Panc1 (cell line): ENCODE results near the gene SLC4A2.

Source experiments
- POLR2AphosphoS5 ChIP-seq: IDR thresholded peaks from 2 replicates; pipeline ENCODE4 v1.6.1; 2012; ENCODE audit warnings: mild to moderate bottlenecking, low read depth, low read length, moderate library complexity
- SIN3A ChIP-seq: IDR thresholded peaks from 2 replicates; pipeline ENCODE4 v1.6.1; 2012; ENCODE audit warnings: low read depth, mild to moderate bottlenecking, low read length, moderate library complexity, borderline replicate concordance; ENCODE audit not compliant: insufficient read depth
- TCF7L2 ChIP-seq: IDR thresholded peaks from 2 replicates; pipeline ENCODE4 v1.6.1; 2011; ENCODE audit warnings: mild to moderate bottlenecking, low read depth, low read length, inconsistent platforms
- TF ChIP-seq, protein P1 (sequence below): fragments of 450-650 bp; IDR thresholded peaks from 2 replicates; pipeline ENCODE4 v1.5.1; 2017; ENCODE audit warnings: mild to moderate bottlenecking
- TF ChIP-seq, protein P2 (sequence below), 2 experiments: IDR thresholded peaks; 2 replicates each; pipeline ENCODE4 v1.6.1; 2011 to 2012; ENCODE audit warnings: low read depth in 2 of 2, control low read depth in 1 of 2, low read length in 1 of 2, mild to moderate bottlenecking in 1 of 2, moderate library complexity in 1 of 2; ENCODE audit not compliant: insufficient read depth in 1 of 2

DNA sequence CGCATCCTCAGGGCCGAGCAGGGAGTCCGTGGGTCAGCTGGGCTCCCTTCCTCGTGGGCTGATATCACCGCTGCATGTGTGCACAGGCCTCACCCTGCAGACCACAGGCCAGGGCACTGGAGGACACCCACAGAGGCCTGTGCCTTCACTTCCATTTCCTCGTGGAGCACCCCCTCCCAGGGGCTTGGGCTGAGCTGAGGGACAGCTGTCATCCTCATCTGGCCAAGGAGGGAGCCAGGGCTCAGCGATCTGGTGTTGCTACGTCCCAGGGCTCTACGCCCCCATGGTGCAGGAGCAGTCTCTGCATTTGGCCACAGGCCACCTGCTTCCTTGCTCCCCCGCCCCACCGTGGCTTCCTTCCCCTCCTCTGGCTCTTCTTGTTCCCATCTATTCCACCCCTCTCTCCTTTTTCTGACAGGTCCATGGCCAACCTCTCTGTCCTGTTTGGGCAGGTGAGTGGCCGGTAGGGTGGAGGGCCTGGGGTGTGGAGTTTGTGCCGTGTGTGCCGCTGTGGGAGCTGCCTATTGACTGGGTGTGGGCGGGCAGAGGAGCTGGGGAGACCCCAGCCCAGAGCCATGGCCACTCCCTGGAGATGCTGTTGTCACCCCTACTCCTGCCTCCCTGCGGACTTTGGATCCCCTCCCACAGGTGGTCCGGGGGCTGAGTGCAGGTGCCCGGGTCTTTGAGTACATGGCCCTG, 19.4 kb upstream of the SLC4A2 start:
- TF ChIP-seq, protein P1, sequence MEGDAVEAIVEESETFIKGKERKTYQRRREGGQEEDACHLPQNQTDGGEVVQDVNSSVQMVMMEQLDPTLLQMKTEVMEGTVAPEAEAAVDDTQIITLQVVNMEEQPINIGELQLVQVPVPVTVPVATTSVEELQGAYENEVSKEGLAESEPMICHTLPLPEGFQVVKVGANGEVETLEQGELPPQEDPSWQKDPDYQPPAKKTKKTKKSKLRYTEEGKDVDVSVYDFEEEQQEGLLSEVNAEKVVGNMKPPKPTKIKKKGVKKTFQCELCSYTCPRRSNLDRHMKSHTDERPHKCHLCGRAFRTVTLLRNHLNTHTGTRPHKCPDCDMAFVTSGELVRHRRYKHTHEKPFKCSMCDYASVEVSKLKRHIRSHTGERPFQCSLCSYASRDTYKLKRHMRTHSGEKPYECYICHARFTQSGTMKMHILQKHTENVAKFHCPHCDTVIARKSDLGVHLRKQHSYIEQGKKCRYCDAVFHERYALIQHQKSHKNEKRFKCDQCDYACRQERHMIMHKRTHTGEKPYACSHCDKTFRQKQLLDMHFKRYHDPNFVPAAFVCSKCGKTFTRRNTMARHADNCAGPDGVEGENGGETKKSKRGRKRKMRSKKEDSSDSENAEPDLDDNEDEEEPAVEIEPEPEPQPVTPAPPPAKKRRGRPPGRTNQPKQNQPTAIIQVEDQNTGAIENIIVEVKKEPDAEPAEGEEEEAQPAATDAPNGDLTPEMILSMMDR: no peak
- TF ChIP-seq TCF7L2: no peak
- no peak for TF ChIP-seq SIN3A
- TF ChIP-seq, protein P2, sequence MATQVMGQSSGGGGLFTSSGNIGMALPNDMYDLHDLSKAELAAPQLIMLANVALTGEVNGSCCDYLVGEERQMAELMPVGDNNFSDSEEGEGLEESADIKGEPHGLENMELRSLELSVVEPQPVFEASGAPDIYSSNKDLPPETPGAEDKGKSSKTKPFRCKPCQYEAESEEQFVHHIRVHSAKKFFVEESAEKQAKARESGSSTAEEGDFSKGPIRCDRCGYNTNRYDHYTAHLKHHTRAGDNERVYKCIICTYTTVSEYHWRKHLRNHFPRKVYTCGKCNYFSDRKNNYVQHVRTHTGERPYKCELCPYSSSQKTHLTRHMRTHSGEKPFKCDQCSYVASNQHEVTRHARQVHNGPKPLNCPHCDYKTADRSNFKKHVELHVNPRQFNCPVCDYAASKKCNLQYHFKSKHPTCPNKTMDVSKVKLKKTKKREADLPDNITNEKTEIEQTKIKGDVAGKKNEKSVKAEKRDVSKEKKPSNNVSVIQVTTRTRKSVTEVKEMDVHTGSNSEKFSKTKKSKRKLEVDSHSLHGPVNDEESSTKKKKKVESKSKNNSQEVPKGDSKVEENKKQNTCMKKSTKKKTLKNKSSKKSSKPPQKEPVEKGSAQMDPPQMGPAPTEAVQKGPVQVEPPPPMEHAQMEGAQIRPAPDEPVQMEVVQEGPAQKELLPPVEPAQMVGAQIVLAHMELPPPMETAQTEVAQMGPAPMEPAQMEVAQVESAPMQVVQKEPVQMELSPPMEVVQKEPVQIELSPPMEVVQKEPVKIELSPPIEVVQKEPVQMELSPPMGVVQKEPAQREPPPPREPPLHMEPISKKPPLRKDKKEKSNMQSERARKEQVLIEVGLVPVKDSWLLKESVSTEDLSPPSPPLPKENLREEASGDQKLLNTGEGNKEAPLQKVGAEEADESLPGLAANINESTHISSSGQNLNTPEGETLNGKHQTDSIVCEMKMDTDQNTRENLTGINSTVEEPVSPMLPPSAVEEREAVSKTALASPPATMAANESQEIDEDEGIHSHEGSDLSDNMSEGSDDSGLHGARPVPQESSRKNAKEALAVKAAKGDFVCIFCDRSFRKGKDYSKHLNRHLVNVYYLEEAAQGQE (IDR thresholded peaks at IDR 0.05; ENCODE audit: insufficient read depth in 1 of 2, low read depth in 2 of 2, low read length in 1 of 2): no peak
- no peak for TF ChIP-seq POLR2AphosphoS5
